IMR-90 (cell line): ENCODE data around the gene GSTK1. TPM values are rescaled to one million over a fixed set of nuclear protein-coding genes. Genes with fewer than 3 reads are reported as not detected.

Experiments
- ATAC-seq: fragments of 200-7000 bp; cut with Tn5 transposase; 2 replicates; pipeline ENCODE4 v1.9.1; 2020; ENCODE audit warnings: low read depth, mild to moderate bottlenecking, moderate library complexity
- BruUV-seq: library from RNA; stranded (reverse); fragments of 400-500 nt; replicated peaks from 2 replicates; lab custom pipeline; 2021; lab: Mats Ljungman, UMichigan
- CTCF ChIA-PET: fragments of 300-600 bp; formaldehyde crosslinking; extraction: SDS; loops from one replicate; lab custom pipeline; 2021; ENCODE audit warnings: antibody characterized with exemption; lab: Yijun Ruan, JAX
- POLR2A ChIA-PET: fragments of 300-600 bp; sonication (Branson Sonifier 250); formaldehyde crosslinking; loops from one replicate; lab custom pipeline; 2022; ENCODE audit warnings: antibody characterized with exemption; ENCODE audit not compliant: unreplicated experiment; lab: Charles Lee
- DNase-seq: peaks from one replicate; pipeline ENCODE4 v3.0.0; 2013
- H2AFZ ChIP-seq: replicated peaks from 2 replicates; pipeline ENCODE3; 2013; ENCODE audit warnings: low read length, mild to moderate bottlenecking; ENCODE audit not compliant: poor library complexity
- H2AK5ac ChIP-seq: 2 replicates; pipeline ENCODE4 v1.6.1; 2013; ENCODE audit warnings: low read depth, low read length, inconsistent platforms
- H2AK9ac ChIP-seq: replicated peaks from 2 replicates; pipeline ENCODE3; 2013; ENCODE audit warnings: mild to moderate bottlenecking, low read depth, low read length, moderate library complexity; ENCODE audit not compliant: poor library complexity
- H2BK120ac ChIP-seq: 2 replicates; pipeline ENCODE4 v1.6.1; 2013; ENCODE audit warnings: low read depth, low read length, inconsistent platforms
- H2BK15ac ChIP-seq: 3 replicates; pipeline ENCODE4 v1.6.1; 2013; ENCODE audit warnings: low read depth, low read length, inconsistent platforms
- H2BK20ac ChIP-seq: 2 replicates; pipeline ENCODE4 v1.6.1; 2013; ENCODE audit warnings: low read depth, mild to moderate bottlenecking, inconsistent platforms, low read length, moderate library complexity
- H2BK5ac ChIP-seq: 2 replicates; pipeline ENCODE4 v1.6.1; 2013; ENCODE audit warnings: mild to moderate bottlenecking, low read depth, low read length, inconsistent platforms; ENCODE audit not compliant: poor library complexity, severe bottlenecking
- H3K14ac ChIP-seq: replicated peaks from 2 replicates; pipeline ENCODE4 v1.6.1; 2013; ENCODE audit warnings: low read depth, low read length, inconsistent platforms
- H3K18ac ChIP-seq: 2 replicates; pipeline ENCODE4 v1.6.1; 2013; ENCODE audit warnings: low read depth, low read length, control low read depth
- H3K23ac ChIP-seq: 2 replicates; pipeline ENCODE4 v1.6.1; 2013; ENCODE audit warnings: low read depth, low read length, inconsistent platforms
- H3K27ac ChIP-seq: 2 replicates; pipeline ENCODE4 v1.5.1; 2013; ENCODE audit warnings: mild to moderate bottlenecking, control low read depth, low read length; ENCODE audit not compliant: insufficient read depth
- H3K27me3 ChIP-seq: 2 replicates; pipeline ENCODE4 v1.6.1; 2013; ENCODE audit warnings: low read length; ENCODE audit not compliant: control insufficient read depth, insufficient read depth
- H3K36me3 ChIP-seq: 2 replicates; pipeline ENCODE4 v1.6.1; 2013; ENCODE audit warnings: low read length, mixed read lengths; ENCODE audit not compliant: control insufficient read depth, insufficient read depth
- H3K4ac ChIP-seq: 2 replicates; pipeline ENCODE4 v1.6.1; 2013; ENCODE audit warnings: low read depth, low read length, inconsistent platforms
- H3K4me1 ChIP-seq: 2 replicates; pipeline ENCODE4 v1.6.1; 2013; ENCODE audit warnings: low read length, mixed read lengths; ENCODE audit not compliant: control insufficient read depth, insufficient read depth
- H3K4me2 ChIP-seq: 2 replicates; pipeline ENCODE4 v1.6.1; 2013; ENCODE audit warnings: low read depth, mild to moderate bottlenecking, control low read depth, low read length, moderate library complexity
- H3K4me3 ChIP-seq: 2 replicates; pipeline ENCODE4 v1.5.1; 2013; ENCODE audit warnings: low read depth, mild to moderate bottlenecking, control low read depth, low read length, moderate library complexity; ENCODE audit not compliant: insufficient read depth
- H3K56ac ChIP-seq: 2 replicates; pipeline ENCODE4 v1.6.1; 2013; ENCODE audit warnings: low read length, inconsistent platforms; ENCODE audit not compliant: insufficient read depth; ENCODE audit errors: extremely low read depth
- H3K79me1 ChIP-seq, 2 experiments: 2 replicates each; pipeline ENCODE4 v1.6.1; 2013; ENCODE audit warnings: low read length in 2 of 2, inconsistent platforms in 1 of 2, low read depth in 1 of 2
- H3K9ac ChIP-seq: 2 replicates; pipeline ENCODE4 v1.6.1; 2013; ENCODE audit warnings: low read depth, low read length, control low read depth
- H3K9me1 ChIP-seq: 2 replicates; pipeline ENCODE4 v1.6.1; 2013; ENCODE audit warnings: low read length, inconsistent platforms; ENCODE audit not compliant: insufficient read depth
- H3K9me3 ChIP-seq: 2 replicates; pipeline ENCODE4 v1.6.1; 2013; ENCODE audit warnings: low read length; ENCODE audit not compliant: control insufficient read depth, insufficient read depth
- H4K20me1 ChIP-seq: 2 replicates; pipeline ENCODE4 v1.6.1; 2013; ENCODE audit warnings: low read length, inconsistent platforms; ENCODE audit not compliant: insufficient read depth
- H4K5ac ChIP-seq: 2 replicates; pipeline ENCODE4 v1.6.1; 2013; ENCODE audit warnings: mild to moderate bottlenecking, low read depth, low read length, control low read depth
- H4K8ac ChIP-seq, 2 experiments: 2 replicates each; pipeline ENCODE4 v1.6.1; 2013; ENCODE audit warnings: low read depth in 2 of 2, low read length in 2 of 2, control low read depth in 1 of 2, inconsistent platforms in 1 of 2
- H4K91ac ChIP-seq: 2 replicates; pipeline ENCODE4 v1.6.1; 2013; ENCODE audit warnings: low read depth, low read length, inconsistent platforms; ENCODE audit not compliant: insufficient read depth
- BHLHE40 ChIP-seq: fragments of 150-350 bp; IDR thresholded peaks from 2 replicates; pipeline ENCODE4 v1.6.1; 2016; ENCODE audit warnings: mild to moderate bottlenecking, low read depth, low read length
- CEBPB ChIP-seq: IDR thresholded peaks from 2 replicates; pipeline ENCODE4 v1.6.1; 2012; ENCODE audit warnings: low read depth, low read length, improper control_type of control experiment
- CHD1 ChIP-seq: IDR thresholded peaks from 2 replicates; pipeline ENCODE4 v1.6.1; 2012; ENCODE audit warnings: low read depth, low read length, improper control_type of control experiment
- CTCF ChIP-seq: conservative IDR thresholded peaks from 2 replicates; pipeline ENCODE4 v1.5.1; 2012; ENCODE audit warnings: mild to moderate bottlenecking, low read depth, low read length, improper control_type of control experiment
- ELK1 ChIP-seq: fragments of 150-350 bp; IDR thresholded peaks from 2 replicates; pipeline ENCODE4 v1.6.1; 2016; ENCODE audit warnings: low read depth, mild to moderate bottlenecking, low read length, moderate library complexity, borderline replicate concordance
- FOS ChIP-seq: fragments of 150-350 bp; IDR thresholded peaks from 2 replicates; pipeline ENCODE4 v1.6.1; 2016; ENCODE audit warnings: low read depth, low read length
- MAFK ChIP-seq: IDR thresholded peaks from 2 replicates; pipeline ENCODE4 v1.6.1; 2012; ENCODE audit warnings: low read depth, low read length, improper control_type of control experiment
- MAZ ChIP-seq: IDR thresholded peaks from 2 replicates; pipeline ENCODE4 v1.6.1; 2012; ENCODE audit warnings: low read depth, mild to moderate bottlenecking, low read length, improper control_type of control experiment, moderate library complexity, borderline replicate concordance
- MXI1 ChIP-seq: IDR thresholded peaks from 2 replicates; pipeline ENCODE4 v1.6.1; 2012; ENCODE audit warnings: low read depth, mild to moderate bottlenecking, low read length, moderate library complexity, borderline replicate concordance
- NFE2L2 ChIP-seq: fragments of 150-350 bp; IDR thresholded peaks from 2 replicates; pipeline ENCODE4 v1.6.1; 2016; ENCODE audit warnings: low read depth, mild to moderate bottlenecking, low read length
- POLR2A ChIP-seq: IDR thresholded peaks from 2 replicates; pipeline ENCODE4 v1.6.1; 2012; ENCODE audit warnings: mild to moderate bottlenecking, low read depth, low read length
- RAD21 ChIP-seq: IDR thresholded peaks from 2 replicates; pipeline ENCODE4 v1.6.1; 2012; ENCODE audit warnings: low read length, improper control_type of control experiment
- RCOR1 ChIP-seq: IDR thresholded peaks from 2 replicates; pipeline ENCODE4 v1.6.1; 2012; ENCODE audit warnings: mild to moderate bottlenecking, low read length, improper control_type of control experiment; ENCODE audit not compliant: insufficient replicate concordance
- RFX5 ChIP-seq: IDR thresholded peaks from 2 replicates; pipeline ENCODE4 v1.8.0; 2012; ENCODE audit warnings: low read depth, mild to moderate bottlenecking, low read length, moderate library complexity
- SMC3 ChIP-seq: fragments of 150-350 bp; IDR thresholded peaks from 2 replicates; pipeline ENCODE4 v1.6.1; 2016; ENCODE audit warnings: low read depth, mild to moderate bottlenecking, antibody characterized with exemption, low read length, moderate library complexity
- USF2 ChIP-seq: fragments of 150-350 bp; IDR thresholded peaks from 2 replicates; pipeline ENCODE4 v1.6.1; 2017; ENCODE audit warnings: mild to moderate bottlenecking, antibody characterized with exemption, low read length, low read depth
- WGBS, 2 experiments: methylation state at CpG; one replicate each; pipeline versions ENCODE4 v1.1.5 to v1.1.7; 2013; ENCODE audit warnings: missing lambda C conversion rate in 2 of 2; ENCODE audit not compliant: insufficient read length in 1 of 2; ENCODE audit errors: extremely low coverage in 2 of 2; 5-methylcytosine and 5-hydroxymethylcytosine counted together
- dilution Hi-C: fragments of 300-500 bp; cut with HindIII; formaldehyde crosslinking; loops from one replicate; pipeline ENCODE4 v1.14.3; 2018; ENCODE audit warnings: low sequenced_read_pairs; ENCODE audit not compliant: unreplicated experiment
- in situ Hi-C: fragments of 300-500 bp; cut with MboI; formaldehyde crosslinking; loops from 3 replicates; pipeline ENCODE4 v1.14.3; 2019; ENCODE audit warnings: low sequenced_read_pairs, inconsistent platforms, mixed read lengths
- intact Hi-C: fragments of 100-400 bp; cut with micrococcal nuclease; formaldehyde crosslinking; loops from 2 replicates; pipeline ENCODE4 v1.10.0; 2022
- polyA plus RNA-seq, 3 experiments: library from polyadenylated mRNA; depleted of rRNA; stranded (reverse); fragments of >200 nt; gene quantifications; 2 replicates each; pipeline ENCODE4 v1.2.3, GENCODE V29; 2012; ENCODE audit warnings: low replicate concordance in 1 of 3
- total RNA-seq: library from RNA; depleted of rRNA; stranded (reverse); fragments of >200 nt; gene quantifications from 2 replicates; pipeline ENCODE4 v1.2.3, GENCODE V29; 2012

Gene GSTK1
- total and polyA plus RNA-seq, 2 of the 4 experiments (the other 2 are of a cell fraction) = 64.9 to 111 TPM

- no peaks in the 10 kb centered on the region for H4K20me1 ChIP-seq
- H3K4me1 ChIP-seq = peaks cover 4% of the 10 kb centered on the region; the same call in 1 of the 2 replicates
- H2BK5ac ChIP-seq = no peak overlapping the region
- no peak overlapping the region for H3K18ac ChIP-seq
- TF ChIP-seq FOS (no peak), CHD1 (no peak), BHLHE40 (no peak), MAFK (no peak), CTCF (no peak), ELK1 (no peak), POLR2A (no peak), USF2 (no peak), RAD21 (no peak), RCOR1 (no peak), MAZ (no peak), RFX5 (no peak), CEBPB (no peak), MXI1 (no peak), NFE2L2 (no peak), SMC3 (no peak)
- H4K8ac ChIP-seq = no peak overlapping the region
- peaks cover 2% of the 10 kb centered on the region; the same call in 1 of the 2 replicates for H3K9me3 ChIP-seq
- no peak overlapping the region for H2AK5ac ChIP-seq
- no peak overlapping the region for H3K56ac ChIP-seq
- ChIA-PET CTCF (no interaction called here), POLR2A (no interaction called here)
- dilution Hi-C loops (no loop called here), intact Hi-C loops (no loop called here), in situ Hi-C loops (no loop called here)
- H2BK120ac ChIP-seq = no peak overlapping the region
- no peak overlapping the region for H4K91ac ChIP-seq
- H2AK9ac ChIP-seq = no peak overlapping the region
- H3K36me3 ChIP-seq = no peaks in the 10 kb centered on the region
- no peak overlapping the region for H3K14ac ChIP-seq
- no peak overlapping the region for H3K9ac ChIP-seq
- no peak overlapping the region for H3K4ac ChIP-seq
- H3K23ac ChIP-seq = no peak overlapping the region
- no peak overlapping the region for H2AFZ ChIP-seq
- no peak overlapping the region for H4K5ac ChIP-seq
- no peak overlapping the region for H3K27ac ChIP-seq
- no peak for ATAC-seq
- no peak overlapping the region for H2BK20ac ChIP-seq
- no peak overlapping the region for H3K4me3 ChIP-seq
- H3K9me1 ChIP-seq = no peaks in the 10 kb centered on the region
- H3K27me3 ChIP-seq = 0 out of 2 replicates have a peak, but pooled peaks cover 1% of the 10 kb centered on the region
- no TSS peak for BruUV-seq
- no peak overlapping the region; the same call in 1 of the 2 replicates for H3K4me2 ChIP-seq
- WGBS, 2 experiments = no CpG with 5 or more reads among the region's 1 CpG
- H2BK15ac ChIP-seq = no peak overlapping the region
- peak; percentile 20 for DNase-seq
- no peaks in the 10 kb centered on the region for H3K79me1 ChIP-seq
Observed at GRCh38 chr7:143238289-143238980, 24.8 kb upstream of the GSTK1 start.
